Fibroblast of the conjunctiva (primary cell): ENCODE results near the gene ST3GAL3.

ENCODE experiments used
- DNase-seq: peaks from one replicate; pipeline ENCODE4 v3.0.0-alpha.2; 2010; ENCODE audit warnings: low read depth

Gene ST3GAL3

DNA sequence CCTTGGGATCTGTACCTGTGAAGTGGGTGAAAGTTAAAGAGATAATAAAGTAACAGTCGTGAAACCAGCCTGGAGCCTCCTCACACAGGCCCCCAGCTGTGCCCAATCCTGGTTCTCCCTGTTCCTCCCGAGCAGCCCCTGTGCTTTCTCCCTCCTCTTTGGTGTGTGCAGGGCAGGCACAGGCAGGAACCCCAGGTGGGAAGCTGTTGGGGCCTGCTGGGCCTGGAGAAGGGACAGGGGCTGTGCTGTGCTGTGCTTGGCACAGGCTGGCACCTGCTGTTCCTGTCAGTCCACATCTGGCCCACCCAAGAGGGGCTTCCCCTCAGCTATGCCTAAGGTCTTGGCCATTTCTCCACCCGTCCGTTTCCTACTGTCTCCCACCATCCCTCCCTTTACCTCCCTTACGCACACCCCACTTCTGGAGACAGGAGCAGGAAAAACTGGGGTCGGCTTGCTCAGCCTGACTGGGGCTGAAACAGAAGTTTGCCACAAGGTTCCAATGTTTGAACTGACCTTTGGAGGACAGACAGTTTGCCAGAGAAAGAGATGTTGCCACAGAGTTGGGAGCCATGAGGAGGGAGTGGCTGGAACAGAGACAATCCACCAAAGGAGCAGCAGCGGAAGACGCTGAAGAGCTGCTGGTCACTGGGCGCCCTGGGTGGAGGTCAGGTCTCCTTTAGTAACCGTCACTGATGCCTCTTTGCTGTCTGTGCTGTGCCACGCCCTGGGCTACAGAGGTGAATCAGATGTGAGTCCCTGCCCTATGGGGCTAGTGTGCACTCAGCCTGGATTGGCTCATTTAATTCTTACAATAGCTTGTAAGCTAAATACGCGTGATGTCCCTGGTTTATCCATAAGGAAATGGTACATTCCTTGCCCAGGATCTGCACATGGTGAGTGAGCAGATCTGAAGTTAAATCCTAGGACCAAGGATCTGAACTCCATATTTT lies 207.5 kb downstream of the ST3GAL3 start:
- DNase-seq: no peak

DNA sequence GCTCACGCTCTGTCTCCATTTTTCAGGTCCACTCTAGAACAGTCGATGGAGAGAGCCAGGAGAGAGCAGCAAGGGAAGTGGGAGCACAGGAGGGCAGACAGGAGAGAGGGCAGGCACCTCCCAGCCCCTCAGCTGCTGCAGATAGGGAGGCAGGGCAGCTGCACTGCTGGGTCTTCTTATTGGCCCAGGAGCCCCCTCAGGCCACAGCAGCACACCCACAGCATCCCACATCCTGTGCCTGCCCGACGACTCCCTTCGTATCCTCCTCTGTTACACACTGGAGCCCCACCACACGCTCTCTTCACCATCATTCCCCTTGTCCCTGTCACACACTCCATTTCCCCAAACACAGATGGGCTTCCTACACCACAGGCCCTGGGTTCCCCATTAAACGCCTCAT lies 212.6 kb downstream of the ST3GAL3 start:
- DNase-seq: no peak

DNA sequence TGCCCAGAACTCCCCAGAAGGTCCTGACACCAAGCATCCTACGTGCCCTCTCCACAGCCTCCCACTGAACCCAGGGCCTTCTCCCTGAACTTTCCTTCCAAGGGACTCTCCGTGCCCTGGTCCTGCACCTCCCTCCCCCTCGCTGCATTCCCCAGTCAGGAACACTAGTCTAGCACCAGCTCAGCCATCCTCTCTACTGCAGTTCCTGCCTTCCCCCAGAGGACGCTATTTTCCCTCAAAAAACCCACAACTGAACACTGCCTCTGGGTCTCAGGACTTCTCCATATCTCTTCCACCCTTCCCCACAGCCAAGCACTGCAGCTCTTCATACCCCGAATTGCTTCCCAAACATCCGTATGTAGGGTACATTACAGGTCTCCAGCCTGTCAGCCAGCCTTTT lies 213.7 kb downstream of the ST3GAL3 start:
- DNase-seq: no peak

GRCh38 chr1:43924516-43924915 lies 217.2 kb downstream of the ST3GAL3 start:
- no peak for DNase-seq

GRCh38 chr1:43925846-43926245 lies 218.5 kb downstream of the ST3GAL3 start:
- DNase-seq: no peak

DNA sequence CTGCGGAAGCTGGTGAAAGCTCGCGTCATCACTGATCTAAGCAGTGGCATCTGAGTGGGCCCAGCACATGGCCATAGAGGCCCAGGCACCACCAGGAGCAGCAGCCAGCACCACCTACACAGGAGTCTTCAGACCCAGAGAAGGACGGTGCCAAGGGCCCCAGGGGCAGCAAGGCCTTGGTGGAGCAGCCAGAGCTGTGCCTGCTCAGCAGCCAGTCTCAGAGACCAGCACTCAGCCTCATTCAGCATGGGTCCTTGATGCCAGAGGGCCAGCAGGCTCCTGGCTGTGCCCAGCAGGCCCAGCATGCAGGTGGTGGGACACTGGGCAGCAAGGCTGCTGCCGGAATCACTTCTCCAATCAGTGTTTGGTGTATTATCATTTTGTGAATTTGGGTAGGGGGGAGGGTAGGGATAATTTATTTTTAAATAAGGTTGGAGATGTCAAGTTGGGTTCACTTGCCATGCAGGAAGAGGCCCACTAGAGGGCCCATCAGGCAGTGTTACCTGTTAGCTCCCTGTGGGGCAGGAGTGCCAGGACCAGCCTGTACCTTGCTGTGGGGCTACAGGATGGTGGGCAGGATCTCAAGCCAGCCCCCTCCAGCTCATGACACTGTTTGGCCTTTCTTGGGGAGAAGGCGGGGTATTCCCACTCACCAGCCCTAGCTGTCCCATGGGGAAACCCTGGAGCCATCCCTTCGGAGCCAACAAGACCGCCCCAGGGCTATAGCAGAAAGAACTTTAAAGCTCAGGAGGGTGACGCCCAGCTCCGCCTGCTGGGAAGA lies 223.0 kb downstream of the ST3GAL3 start:
- no peak for DNase-seq

DNA sequence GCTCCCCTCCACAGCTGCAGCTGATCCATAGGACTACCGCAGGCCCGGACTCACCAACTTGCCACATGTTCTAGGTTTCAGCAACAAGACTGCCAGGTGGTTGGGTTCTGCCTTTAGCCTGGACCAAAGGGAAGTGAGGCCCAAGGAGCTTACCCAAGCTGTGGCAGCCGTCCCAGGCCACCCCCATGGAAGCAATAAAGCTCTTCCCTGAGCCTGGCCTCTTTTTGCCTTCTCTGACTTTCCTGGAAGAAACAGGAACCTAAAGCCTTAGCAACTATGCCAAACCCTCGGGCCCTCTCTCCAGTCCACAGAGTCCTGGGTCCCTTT lies 223.6 kb downstream of the ST3GAL3 start:
- DNase-seq: no peak

- DNase-seq: no peak
Measured at GRCh38 chr1:43931711-43932660, 224.7 kb downstream of the ST3GAL3 start.

GRCh38 chr1:43932786-43933385 lies 225.6 kb downstream of the ST3GAL3 start:
- no peak for DNase-seq

- no peak for DNase-seq
Measured at GRCh38 chr1:43933386-43934100, 226.2 kb downstream of the ST3GAL3 start, which contains the start of gene ARTN. Gene ARTN (plus strand): TSS chr1:43933801. CDS start chr1:43935657, 1,856 bp downstream.

DNA sequence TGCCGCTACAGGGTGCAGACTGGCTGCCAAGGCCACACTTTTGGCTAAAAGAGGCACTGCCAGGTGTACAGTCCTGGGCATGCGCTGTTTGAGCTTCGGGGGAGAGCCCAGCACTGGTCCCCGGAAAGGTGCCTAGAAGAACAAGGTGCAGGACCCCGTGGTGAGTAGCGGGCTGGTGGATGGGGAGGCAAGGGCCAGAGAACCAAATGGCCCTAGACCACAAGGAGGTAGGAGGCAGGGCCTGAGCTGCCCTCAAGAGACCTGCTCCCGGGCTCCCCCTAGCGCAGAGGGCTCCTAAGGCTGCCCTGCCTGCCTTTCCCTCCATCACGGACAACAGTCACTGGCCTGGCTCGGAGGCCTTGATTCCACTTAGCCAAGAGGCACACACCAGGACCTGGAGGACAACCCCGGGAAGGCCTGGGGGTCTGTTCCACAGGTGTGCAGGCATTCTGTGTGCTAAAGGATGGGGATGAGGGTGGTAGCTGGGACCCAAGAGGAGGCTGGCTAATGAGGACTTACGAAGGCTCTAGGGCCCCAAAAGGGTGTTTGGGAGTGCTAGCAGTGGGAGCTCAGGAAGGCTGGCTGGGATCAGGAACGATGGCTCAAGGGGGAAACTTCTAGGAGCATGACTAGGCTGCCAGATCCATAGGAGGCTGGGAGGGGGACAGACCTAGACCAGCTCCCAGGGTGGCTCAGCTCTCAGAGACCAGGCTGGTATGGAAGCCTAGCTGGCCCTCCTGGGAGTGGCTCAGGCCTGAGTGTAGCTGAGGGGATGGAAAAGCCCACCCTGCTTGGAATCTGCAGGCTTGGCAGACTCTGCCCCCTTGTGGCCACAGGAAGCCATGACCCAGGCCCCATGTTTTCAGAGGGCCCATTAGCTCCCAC lies 227.0 kb downstream of the ST3GAL3 start:
- peak; percentile 27 for DNase-seq

- DNase-seq: no peak
Measured at GRCh38 chr1:43934986-43935324, 227.6 kb downstream of the ST3GAL3 start.

DNA sequence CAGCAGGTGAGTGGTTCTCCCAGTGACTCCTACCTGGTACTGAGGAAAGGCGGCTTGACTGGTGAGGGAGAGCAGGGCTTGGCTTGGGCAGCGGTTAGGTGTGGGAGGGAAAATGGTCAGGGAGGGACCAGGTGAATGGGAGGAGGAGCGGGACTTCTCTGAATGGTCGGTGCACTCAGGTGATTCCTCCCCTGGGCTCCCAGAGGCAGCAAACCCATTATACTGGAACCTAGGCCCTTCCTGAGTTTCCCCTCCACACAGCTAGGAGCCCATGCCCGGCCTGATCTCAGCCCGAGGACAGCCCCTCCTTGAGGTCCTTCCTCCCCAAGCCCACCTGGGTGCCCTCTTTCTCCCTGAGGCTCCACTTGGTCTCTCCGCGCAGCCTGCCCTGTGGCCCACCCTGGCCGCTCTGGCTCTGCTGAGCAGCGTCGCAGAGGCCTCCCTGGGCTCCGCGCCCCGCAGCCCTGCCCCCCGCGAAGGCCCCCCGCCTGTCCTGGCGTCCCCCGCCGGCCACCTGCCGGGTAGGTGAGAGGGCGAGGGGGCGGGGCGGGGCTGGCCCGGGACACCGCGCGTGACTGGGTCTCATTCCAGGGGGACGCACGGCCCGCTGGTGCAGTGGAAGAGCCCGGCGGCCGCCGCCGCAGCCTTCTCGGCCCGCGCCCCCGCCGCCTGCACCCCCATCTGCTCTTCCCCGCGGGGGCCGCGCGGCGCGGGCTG lies 228.5 kb downstream of the ST3GAL3 start:
- no peak for DNase-seq

GRCh38 chr1:43936431-43937151 lies 229.3 kb downstream of the ST3GAL3 start:
- DNase-seq: no peak

DNA sequence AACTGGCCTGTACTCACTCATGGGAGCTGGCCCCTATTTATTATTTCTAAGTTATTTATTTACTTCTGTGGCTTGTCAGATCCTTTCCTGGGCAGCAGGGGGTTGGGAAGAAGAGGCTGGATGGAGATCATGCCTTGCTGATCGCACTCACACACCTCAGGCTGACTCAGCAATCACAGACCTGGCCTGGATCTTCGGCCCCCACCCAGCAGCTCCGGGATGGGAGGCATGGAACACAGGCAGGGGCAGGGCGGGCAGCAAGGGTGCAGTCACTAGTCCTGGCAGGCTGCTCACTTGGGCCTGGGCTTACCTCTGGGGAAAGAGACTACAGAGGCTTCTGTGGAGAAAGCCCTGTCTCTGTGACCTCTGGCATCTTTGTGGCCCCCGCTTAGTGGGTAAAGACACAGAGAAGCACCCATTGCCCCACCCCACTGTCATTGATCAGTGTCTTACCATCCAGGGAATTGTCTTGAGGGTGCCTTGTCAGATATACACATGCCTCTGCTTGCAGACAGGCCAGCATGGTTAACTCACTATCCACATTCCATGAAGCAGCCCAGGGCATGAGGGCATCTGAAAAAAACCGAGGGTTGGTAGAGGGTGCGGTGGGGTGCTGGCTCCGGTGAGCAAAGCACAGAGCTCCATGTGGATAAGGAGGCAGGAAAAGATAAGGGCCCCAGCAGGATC lies 230.0 kb downstream of the ST3GAL3 start:
- no peak for DNase-seq

GRCh38 chr1:43938383-43938782 lies 231.0 kb downstream of the ST3GAL3 start:
- no peak for DNase-seq

DNA sequence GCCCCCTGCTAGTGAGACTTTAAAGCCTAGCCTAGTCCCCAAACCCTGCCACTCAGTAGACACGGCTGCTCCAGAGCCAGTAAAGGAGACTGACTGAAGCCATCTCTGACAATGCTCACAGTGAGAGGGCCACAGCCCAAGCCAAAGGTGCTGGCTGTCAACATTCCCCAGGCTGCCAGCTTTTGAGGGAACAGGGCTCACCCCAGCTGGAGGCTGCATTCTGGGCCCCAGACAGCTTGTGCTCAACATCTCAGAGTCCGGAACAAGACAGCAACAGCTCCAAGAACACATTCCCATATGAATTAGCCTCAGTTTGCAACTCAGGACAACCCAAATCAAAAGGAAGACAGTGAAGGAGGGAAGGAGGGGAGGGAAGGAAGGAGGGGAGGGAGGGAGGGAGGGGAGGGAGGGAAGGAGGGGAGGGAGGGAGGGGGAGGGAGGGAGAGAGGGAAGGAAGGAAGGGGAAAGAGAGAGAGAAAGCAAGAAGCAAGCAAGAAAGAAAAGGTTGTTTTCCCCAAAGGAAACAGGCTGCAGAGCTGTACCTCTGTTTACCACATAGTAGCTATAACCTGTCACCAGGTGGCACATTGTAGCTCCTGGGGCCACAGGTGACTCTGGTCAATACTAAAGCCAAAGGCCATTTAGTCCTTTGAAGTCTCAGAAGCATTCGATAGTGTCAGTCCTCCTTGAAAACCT lies 231.7 kb downstream of the ST3GAL3 start:
- no peak for DNase-seq
